H1 (cell line): ENCODE measurements around the gene YARS1. TPM values are rescaled to one million over a fixed set of nuclear protein-coding genes. Genes with fewer than 3 reads are reported as not detected.

Experiments used
- BACH1 ChIP-seq: IDR thresholded peaks from 2 replicates; pipeline ENCODE4 v1.6.1; 2012; ENCODE audit warnings: low read length, improper control_type of control experiment
- CBX5 ChIP-seq: fragments of 300-800, 300-1000 bp; sonication (generic); IDR thresholded peaks from 2 replicates; pipeline ENCODE4 v1.7.1; 2016; ENCODE audit warnings: antibody characterized with exemption, low read length, low read depth
- CEBPB ChIP-seq: IDR thresholded peaks from 2 replicates; pipeline ENCODE4 v1.6.1; 2012; ENCODE audit warnings: low read depth, low read length
- CHD1 ChIP-seq: IDR thresholded peaks from 2 replicates; pipeline ENCODE4 v1.6.1; 2012; ENCODE audit warnings: low read depth, low read length, improper control_type of control experiment
- CREB1 ChIP-seq: IDR thresholded peaks from 2 replicates; pipeline ENCODE4 v1.6.1; 2012; ENCODE audit warnings: inconsistent platforms
- CTCF ChIP-seq, 3 experiments: IDR thresholded peaks; 1 replicate in 2 of 3; 2 replicates in 1 of 3; pipeline versions ENCODE4 v1.5.1 to v1.6.1; 2011; ENCODE audit warnings: low read length in 3 of 3, mild to moderate bottlenecking in 3 of 3, inconsistent platforms in 2 of 3, low read depth in 1 of 3, moderate library complexity in 1 of 3; ENCODE audit not compliant: insufficient read depth in 1 of 3; ENCODE audit errors: control extremely low read depth in 1 of 3
- EGR1 ChIP-seq: IDR thresholded peaks from 2 replicates; pipeline ENCODE4 v1.6.1; 2011; ENCODE audit warnings: low read depth, low read length, borderline replicate concordance
- EP300 ChIP-seq, 2 experiments: IDR thresholded peaks; 1 replicate in 1 of 2; 2 replicates in 1 of 2; pipeline ENCODE4 v1.6.1; 2011 to 2012; ENCODE audit warnings: low read depth in 2 of 2, low read length in 2 of 2, mild to moderate bottlenecking in 2 of 2, borderline replicate concordance in 1 of 2, inconsistent platforms in 1 of 2, moderate library complexity in 1 of 2
- HDAC2 ChIP-seq, 2 experiments: fragments of 300-600 bp in 1 of 2; sonication (generic) in 1 of 2; IDR thresholded peaks; 2 replicates each; pipeline ENCODE4 v1.6.1; 2011 to 2012; ENCODE audit warnings: low read depth in 2 of 2, low read length in 2 of 2, mild to moderate bottlenecking in 2 of 2, moderate library complexity in 2 of 2, borderline replicate concordance in 1 of 2, inconsistent platforms in 1 of 2
- JUN ChIP-seq: IDR thresholded peaks from 2 replicates; pipeline ENCODE4 v1.6.1; 2011; ENCODE audit warnings: low read depth, mild to moderate bottlenecking, improper control_type of control experiment, low read length
- NANOG ChIP-seq: IDR thresholded peaks from 2 replicates; pipeline ENCODE4 v1.6.1; 2011; ENCODE audit warnings: low read length, low read depth, mild to moderate bottlenecking, inconsistent platforms; ENCODE audit not compliant: insufficient read depth, poor library complexity, severe bottlenecking
- PHF8 ChIP-seq: fragments of 200-600 bp; sonication (generic); conservative IDR thresholded peaks from 2 replicates; pipeline ENCODE4 v1.7.1; 2012; ENCODE audit warnings: low read depth, mild to moderate bottlenecking, inconsistent platforms, low read length, moderate library complexity
- POLR2A ChIP-seq, 2 experiments: IDR thresholded peaks; 1 replicate in 1 of 2; 2 replicates in 1 of 2; pipeline ENCODE4 v1.6.1; 2011; ENCODE audit warnings: low read depth in 2 of 2, low read length in 2 of 2, mild to moderate bottlenecking in 2 of 2; ENCODE audit errors: control extremely low read depth in 1 of 2
- POLR2AphosphoS5 ChIP-seq: IDR thresholded peaks from 2 replicates; pipeline ENCODE4 v1.6.1; 2011; ENCODE audit warnings: low read depth, low read length
- RXRA ChIP-seq: IDR thresholded peaks from 2 replicates; pipeline ENCODE4 v1.6.1; 2011; ENCODE audit warnings: low read depth, mild to moderate bottlenecking, low read length, moderate library complexity; ENCODE audit not compliant: insufficient read depth
- SIN3A ChIP-seq, 2 experiments: IDR thresholded peaks in 1 of 2; conservative IDR thresholded peaks in 1 of 2; 2 replicates each; pipeline ENCODE4 v1.6.1; 2011 to 2012; ENCODE audit warnings: low read length in 2 of 2, improper control_type of control experiment in 1 of 2, low read depth in 1 of 2, mild to moderate bottlenecking in 1 of 2
- SP2 ChIP-seq: IDR thresholded peaks from 2 replicates; pipeline ENCODE4 v1.6.1; 2012; ENCODE audit warnings: mild to moderate bottlenecking, low read length, inconsistent platforms
- SP4 ChIP-seq: IDR thresholded peaks from 2 replicates; pipeline ENCODE4 v1.6.1; 2012; ENCODE audit warnings: low read length, inconsistent platforms
- TAF7 ChIP-seq: optimal IDR thresholded peaks from 2 replicates; pipeline ENCODE3; 2011; ENCODE audit warnings: low read depth, mild to moderate bottlenecking, inconsistent platforms, low read length, moderate library complexity, borderline replicate concordance
- TCF12 ChIP-seq: IDR thresholded peaks from 2 replicates; pipeline ENCODE4 v1.6.1; 2011; ENCODE audit warnings: low read depth, mild to moderate bottlenecking, low read length
- TEAD4 ChIP-seq: IDR thresholded peaks from 2 replicates; pipeline ENCODE4 v1.6.1; 2012; ENCODE audit warnings: low read depth, low read length, inconsistent platforms, mixed read lengths
- ZNF274 ChIP-seq: IDR thresholded peaks from 2 replicates; pipeline ENCODE4 v1.7.0; 2012; ENCODE audit warnings: low read length, borderline replicate concordance; ENCODE audit errors: extremely low read depth
- polyA plus RNA-seq, 7 experiments: library from polyadenylated mRNA; depleted of rRNA in 3 of 7; stranded (reverse) in 5 of 7; unstranded in 2 of 7; fragments of >200 nt in 5 of 7; fragments of 200-250 nt in 2 of 7; gene quantifications; 1 replicate in 5 of 7; 2 replicates in 1 of 7; 4 replicates in 1 of 7; pipeline versions ENCODE4 v1.2.1 to v1.2.3, GENCODE V29; 2011 to 2013; ENCODE audit warnings: missing spikeins in 2 of 7, mixed read lengths in 2 of 7
- total RNA-seq: library from RNA; stranded (reverse); fragmentation: NEBNext Ultra II Directional; extraction: Animal tissue kit (Norgen Biotek cat#: 25700); gene quantifications from 2 replicates; pipeline ENCODE4 v1.2.1, GENCODE V29; 2021

The YARS1 gene
- total and polyA plus RNA-seq, 2 of the 8 experiments (the other 6 are each of a cell fraction or from before 2014, with no cell fraction given) = 47.1 to 226 TPM

DNA sequence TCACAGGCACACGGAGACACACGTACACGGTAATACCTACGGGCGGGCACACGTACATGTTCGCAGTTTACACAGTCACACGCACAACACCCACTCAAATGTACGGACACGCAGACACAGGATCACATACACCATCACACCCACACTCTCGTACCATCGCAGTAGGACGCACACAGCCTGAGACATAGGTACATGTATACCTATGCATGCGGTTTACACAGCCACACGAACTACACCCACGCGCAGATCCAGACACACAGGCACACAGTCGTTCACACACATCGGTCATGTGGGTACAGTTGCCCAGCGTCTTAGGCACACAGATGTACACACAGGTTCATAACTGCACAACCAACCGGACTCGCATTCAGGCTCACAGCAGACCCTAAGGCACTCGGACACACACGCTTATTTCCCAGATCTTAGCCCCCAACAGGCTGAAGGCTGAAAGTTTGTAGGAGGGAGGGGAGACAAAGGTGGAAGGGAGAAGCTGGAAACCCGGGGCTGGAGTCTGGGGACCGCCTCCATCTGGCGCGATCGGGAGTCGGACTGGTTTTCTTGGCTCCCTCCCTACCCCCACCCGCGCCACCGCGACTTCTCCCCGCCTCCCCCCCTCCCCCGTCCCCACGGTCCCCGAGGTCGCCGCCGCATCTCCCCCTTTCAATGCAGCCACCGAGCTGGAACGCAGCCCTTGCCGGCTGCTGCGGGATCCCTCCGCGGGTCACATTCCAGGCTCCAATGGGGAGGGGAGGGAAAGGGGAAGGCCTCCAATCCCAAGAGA lies 62.7 kb downstream of the YARS1 start (continued):
- TF ChIP-seq NANOG (no peak), TEAD4 (peak; percentile 97), POLR2A (IDR thresholded peaks at IDR 0.05; ENCODE audit: control extremely low read depth in 1 of 2, low read depth in 2 of 2, low read length in 2 of 2) (peak in 1 of 2 experiments; percentile 53; a peak in 1 of 3 replicates), SP4 (no peak), CHD1 (no peak), CREB1 (peak; percentile 14; the same call in 1 of the 2 replicates), CTCF (IDR thresholded peaks at IDR 0.05; ENCODE audit: control extremely low read depth in 1 of 3, insufficient read depth in 1 of 3, low read depth in 1 of 3, low read length in 3 of 3) (peak in 1 of 3 experiments; percentile 0; a peak in 2 of 4 replicates), EGR1 (no peak), CBX5 (no peak), TCF12 (peak; percentile 50; the same call in 1 of the 2 replicates), RXRA (0 out of 2 replicates have a peak, but pooled peaks have one; percentile 22), BACH1 (peak; percentile 29), SIN3A (conservative IDR thresholded peaks at IDR 0.05 in 1 of 2, IDR thresholded peaks at IDR 0.05 in 1 of 2; ENCODE audit: low read depth in 1 of 2, low read length in 2 of 2) (peak; percentile 57 to 82; a peak in 2 of 4 replicates), TAF7 (peak; percentile 68), JUN (no peak), EP300 (IDR thresholded peaks at IDR 0.05; ENCODE audit: borderline replicate concordance in 1 of 2, low read depth in 2 of 2, low read length in 2 of 2) (peak in 1 of 2 experiments; percentile 59; a peak in 1 of 3 replicates), ZNF274 (no peak), HDAC2 (IDR thresholded peaks at IDR 0.05; ENCODE audit: borderline replicate concordance in 1 of 2, low read depth in 2 of 2, low read length in 2 of 2) (peak; percentile 4 to 21; a peak in 1 of 4 replicates), CEBPB (no peak), SP2 (no peak), POLR2AphosphoS5 (peak; percentile 74), PHF8 (no peak; the same call in none of the 2 replicates)
